ENCODE results near the gene TMEM233.

The TMEM233 gene

DNA sequence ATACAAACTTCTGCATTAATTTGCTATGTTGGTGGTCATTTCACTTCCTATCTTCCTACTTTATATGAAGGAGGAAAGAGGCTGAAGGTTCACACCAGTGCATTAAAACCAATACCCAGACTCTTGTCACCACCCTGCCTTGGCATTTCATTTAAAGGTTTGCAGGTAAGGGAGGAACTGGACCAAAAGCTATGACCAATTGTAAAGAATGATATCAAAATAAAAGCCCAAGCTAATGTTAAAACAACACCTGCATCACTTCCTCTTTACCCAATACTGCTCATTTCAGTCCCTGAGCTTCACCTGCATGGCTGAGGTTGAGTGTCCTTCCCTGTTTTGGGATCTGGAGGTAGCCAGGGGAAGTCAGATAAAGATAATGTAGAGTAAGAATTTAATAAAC, 47.2 kb upstream of the TMEM233 start:
- ATAC-seq = no peak
- TF ChIP-seq, protein P1, sequence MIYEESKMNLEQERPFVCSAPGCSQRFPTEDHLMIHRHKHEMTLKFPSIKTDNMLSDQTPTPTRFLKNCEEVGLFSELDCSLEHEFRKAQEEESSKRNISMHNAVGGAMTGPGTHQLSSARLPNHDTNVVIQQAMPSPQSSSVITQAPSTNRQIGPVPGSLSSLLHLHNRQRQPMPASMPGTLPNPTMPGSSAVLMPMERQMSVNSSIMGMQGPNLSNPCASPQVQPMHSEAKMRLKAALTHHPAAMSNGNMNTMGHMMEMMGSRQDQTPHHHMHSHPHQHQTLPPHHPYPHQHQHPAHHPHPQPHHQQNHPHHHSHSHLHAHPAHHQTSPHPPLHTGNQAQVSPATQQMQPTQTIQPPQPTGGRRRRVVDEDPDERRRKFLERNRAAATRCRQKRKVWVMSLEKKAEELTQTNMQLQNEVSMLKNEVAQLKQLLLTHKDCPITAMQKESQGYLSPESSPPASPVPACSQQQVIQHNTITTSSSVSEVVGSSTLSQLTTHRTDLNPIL (CRISPR knock-in tag; IDR thresholded peaks at IDR 0.05; ENCODE audit: low read depth) = no peak
- TF ChIP-seq TOX (CRISPR knock-in tag; IDR thresholded peaks at IDR 0.05; ENCODE audit: borderline replicate concordance) = no peak

DNA sequence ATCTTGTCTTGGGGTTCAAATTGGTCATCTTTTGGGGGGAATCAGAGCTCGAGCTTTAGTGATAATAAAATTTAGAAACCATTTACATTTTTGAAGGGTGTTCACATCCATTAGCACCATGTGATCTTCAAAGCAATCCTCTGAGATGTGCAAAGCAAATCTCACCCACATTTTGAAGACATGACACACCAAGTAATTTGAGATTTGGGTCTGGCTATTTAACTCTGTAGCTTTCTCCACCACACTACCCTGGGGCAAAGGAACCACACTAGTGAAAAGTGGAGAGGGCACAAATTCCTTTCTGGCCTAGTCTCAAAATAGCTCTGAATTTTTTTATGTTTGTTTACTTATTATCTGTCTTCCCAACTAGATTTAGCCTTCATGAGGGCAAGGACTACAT, 46.6 kb upstream of the TMEM233 start:
- TF ChIP-seq ISL1 (CRISPR knock-in tag; IDR thresholded peaks at IDR 0.05) = no peak
- no peak for TF ChIP-seq ESRRG (CRISPR knock-in tag; IDR thresholded peaks at IDR 0.05)
- no peak for TF ChIP-seq ZNF8 (CRISPR knock-in tag; IDR thresholded peaks at IDR 0.05)
- TF ChIP-seq OSR1 (CRISPR knock-in tag; IDR thresholded peaks at IDR 0.05) = no peak
- TF ChIP-seq, protein P2, sequence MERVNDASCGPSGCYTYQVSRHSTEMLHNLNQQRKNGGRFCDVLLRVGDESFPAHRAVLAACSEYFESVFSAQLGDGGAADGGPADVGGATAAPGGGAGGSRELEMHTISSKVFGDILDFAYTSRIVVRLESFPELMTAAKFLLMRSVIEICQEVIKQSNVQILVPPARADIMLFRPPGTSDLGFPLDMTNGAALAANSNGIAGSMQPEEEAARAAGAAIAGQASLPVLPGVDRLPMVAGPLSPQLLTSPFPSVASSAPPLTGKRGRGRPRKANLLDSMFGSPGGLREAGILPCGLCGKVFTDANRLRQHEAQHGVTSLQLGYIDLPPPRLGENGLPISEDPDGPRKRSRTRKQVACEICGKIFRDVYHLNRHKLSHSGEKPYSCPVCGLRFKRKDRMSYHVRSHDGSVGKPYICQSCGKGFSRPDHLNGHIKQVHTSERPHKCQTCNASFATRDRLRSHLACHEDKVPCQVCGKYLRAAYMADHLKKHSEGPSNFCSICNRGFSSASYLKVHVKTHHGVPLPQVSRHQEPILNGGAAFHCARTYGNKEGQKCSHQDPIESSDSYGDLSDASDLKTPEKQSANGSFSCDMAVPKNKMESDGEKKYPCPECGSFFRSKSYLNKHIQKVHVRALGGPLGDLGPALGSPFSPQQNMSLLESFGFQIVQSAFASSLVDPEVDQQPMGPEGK (CRISPR knock-in tag; IDR thresholded peaks at IDR 0.05; ENCODE audit: borderline replicate concordance) = no peak
- TF ChIP-seq, protein P1 (CRISPR knock-in tag; IDR thresholded peaks at IDR 0.05; ENCODE audit: low read depth) = no peak
- TF ChIP-seq, protein P3, sequence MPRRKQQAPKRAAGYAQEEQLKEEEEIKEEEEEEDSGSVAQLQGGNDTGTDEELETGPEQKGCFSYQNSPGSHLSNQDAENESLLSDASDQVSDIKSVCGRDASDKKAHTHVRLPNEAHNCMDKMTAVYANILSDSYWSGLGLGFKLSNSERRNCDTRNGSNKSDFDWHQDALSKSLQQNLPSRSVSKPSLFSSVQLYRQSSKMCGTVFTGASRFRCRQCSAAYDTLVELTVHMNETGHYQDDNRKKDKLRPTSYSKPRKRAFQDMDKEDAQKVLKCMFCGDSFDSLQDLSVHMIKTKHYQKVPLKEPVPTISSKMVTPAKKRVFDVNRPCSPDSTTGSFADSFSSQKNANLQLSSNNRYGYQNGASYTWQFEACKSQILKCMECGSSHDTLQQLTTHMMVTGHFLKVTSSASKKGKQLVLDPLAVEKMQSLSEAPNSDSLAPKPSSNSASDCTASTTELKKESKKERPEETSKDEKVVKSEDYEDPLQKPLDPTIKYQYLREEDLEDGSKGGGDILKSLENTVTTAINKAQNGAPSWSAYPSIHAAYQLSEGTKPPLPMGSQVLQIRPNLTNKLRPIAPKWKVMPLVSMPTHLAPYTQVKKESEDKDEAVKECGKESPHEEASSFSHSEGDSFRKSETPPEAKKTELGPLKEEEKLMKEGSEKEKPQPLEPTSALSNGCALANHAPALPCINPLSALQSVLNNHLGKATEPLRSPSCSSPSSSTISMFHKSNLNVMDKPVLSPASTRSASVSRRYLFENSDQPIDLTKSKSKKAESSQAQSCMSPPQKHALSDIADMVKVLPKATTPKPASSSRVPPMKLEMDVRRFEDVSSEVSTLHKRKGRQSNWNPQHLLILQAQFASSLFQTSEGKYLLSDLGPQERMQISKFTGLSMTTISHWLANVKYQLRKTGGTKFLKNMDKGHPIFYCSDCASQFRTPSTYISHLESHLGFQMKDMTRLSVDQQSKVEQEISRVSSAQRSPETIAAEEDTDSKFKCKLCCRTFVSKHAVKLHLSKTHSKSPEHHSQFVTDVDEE (CRISPR knock-in tag; IDR thresholded peaks at IDR 0.05) = no peak
- no peak for ATAC-seq

DNA sequence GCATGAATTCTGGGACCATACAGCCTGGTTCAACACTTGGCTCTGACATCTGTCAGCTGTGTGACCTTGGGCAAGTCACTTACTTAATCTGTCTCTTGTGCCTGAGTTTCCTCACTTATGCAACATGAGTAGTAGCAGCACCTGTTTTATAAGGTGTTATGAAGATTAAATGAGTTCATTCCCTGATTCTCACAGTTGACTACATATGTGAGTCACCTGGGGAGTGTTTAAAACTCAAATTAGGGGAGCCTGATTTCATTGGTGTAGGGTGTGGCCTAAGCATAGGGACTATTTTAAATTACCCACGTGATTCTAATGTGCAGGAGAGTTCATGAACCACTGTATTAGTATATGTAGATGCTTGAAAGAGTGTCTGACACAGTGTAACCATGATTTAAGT, 36.7 kb upstream of the TMEM233 start:
- ATAC-seq = no peak
- TF ChIP-seq, protein P1 (CRISPR knock-in tag; IDR thresholded peaks at IDR 0.05; ENCODE audit: low read depth) = no peak

DNA sequence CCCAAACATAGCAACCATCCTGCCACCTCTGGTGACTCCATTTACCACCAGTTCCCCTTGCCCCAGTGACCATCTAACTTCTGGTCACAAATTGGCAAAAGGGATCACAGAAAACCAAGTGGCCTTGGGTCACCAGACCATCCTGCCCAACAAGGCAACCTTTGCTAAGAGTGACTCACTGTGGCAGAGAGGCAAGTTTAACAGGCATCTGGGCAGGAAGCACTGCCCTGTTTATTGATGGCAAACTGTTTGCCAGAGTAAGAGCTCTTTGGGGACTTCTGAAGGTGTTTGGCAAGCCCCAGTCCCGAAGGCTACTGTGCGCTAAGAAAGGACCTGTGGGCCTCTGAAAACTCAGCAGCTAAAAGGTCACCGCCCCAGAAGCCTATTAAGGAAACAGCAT, 28.2 kb upstream of the TMEM233 start:
- ATAC-seq = no peak
- no peak for TF ChIP-seq ARNTL (CRISPR knock-in tag; IDR thresholded peaks at IDR 0.05; ENCODE audit: borderline replicate concordance, low read depth)
- TF ChIP-seq OSR1 (CRISPR knock-in tag; IDR thresholded peaks at IDR 0.05) = no peak
- no peak for TF ChIP-seq ZNF565 (CRISPR knock-in tag; conservative IDR thresholded peaks at IDR 0.05; ENCODE audit: low read depth)
- no peak for TF ChIP-seq TCF4 (CRISPR knock-in tag; IDR thresholded peaks at IDR 0.05; ENCODE audit: borderline replicate concordance)
- TF ChIP-seq, protein P2 (CRISPR knock-in tag; IDR thresholded peaks at IDR 0.05; ENCODE audit: borderline replicate concordance) = no peak
- no peak for TF ChIP-seq ZC3H10 (CRISPR knock-in tag; IDR thresholded peaks at IDR 0.05)
- TF ChIP-seq RARB (CRISPR knock-in tag; IDR thresholded peaks at IDR 0.05) = no peak
- TF ChIP-seq ZNF70 (CRISPR knock-in tag; IDR thresholded peaks at IDR 0.05) = no peak
- TF ChIP-seq ZFP3 (CRISPR knock-in tag; IDR thresholded peaks at IDR 0.05) = no peak
- TF ChIP-seq ESRRG (CRISPR knock-in tag; IDR thresholded peaks at IDR 0.05) = no peak
- no peak for TF ChIP-seq ISL1 (CRISPR knock-in tag; IDR thresholded peaks at IDR 0.05)
- no peak for TF ChIP-seq SNAI2 (CRISPR knock-in tag; IDR thresholded peaks at IDR 0.05)
- TF ChIP-seq ZFP30 (CRISPR knock-in tag; IDR thresholded peaks at IDR 0.05) = no peak
- TF ChIP-seq, protein P3 (CRISPR knock-in tag; IDR thresholded peaks at IDR 0.05) = no peak
- TF ChIP-seq BACH2 (CRISPR knock-in tag; IDR thresholded peaks at IDR 0.05; ENCODE audit: borderline replicate concordance) = no peak
- TF ChIP-seq TOX (CRISPR knock-in tag; IDR thresholded peaks at IDR 0.05; ENCODE audit: borderline replicate concordance) = no peak
- TF ChIP-seq, protein P4, sequence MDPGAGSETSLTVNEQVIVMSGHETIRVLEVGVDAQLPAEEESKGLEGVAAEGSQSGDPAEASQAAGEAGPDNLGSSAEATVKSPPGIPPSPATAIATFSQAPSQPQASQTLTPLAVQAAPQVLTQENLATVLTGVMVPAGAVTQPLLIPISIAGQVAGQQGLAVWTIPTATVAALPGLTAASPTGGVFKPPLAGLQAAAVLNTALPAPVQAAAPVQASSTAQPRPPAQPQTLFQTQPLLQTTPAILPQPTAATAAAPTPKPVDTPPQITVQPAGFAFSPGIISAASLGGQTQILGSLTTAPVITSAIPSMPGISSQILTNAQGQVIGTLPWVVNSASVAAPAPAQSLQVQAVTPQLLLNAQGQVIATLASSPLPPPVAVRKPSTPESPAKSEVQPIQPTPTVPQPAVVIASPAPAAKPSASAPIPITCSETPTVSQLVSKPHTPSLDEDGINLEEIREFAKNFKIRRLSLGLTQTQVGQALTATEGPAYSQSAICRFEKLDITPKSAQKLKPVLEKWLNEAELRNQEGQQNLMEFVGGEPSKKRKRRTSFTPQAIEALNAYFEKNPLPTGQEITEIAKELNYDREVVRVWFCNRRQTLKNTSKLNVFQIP (CRISPR knock-in tag; IDR thresholded peaks at IDR 0.05; ENCODE audit: borderline replicate concordance, low read depth) = no peak
